Panc1 (cell line): ENCODE measurements around the gene TCAF1. TPM values are rescaled to one million over a fixed set of nuclear protein-coding genes. Genes with fewer than 3 reads are reported as not detected.

ENCODE experiments used
- ATAC-seq: fragments of 200-7000 bp; cut with Tn5 transposase; 2 replicates; pipeline ENCODE4 v1.9.1; 2020; ENCODE audit warnings: mild to moderate bottlenecking, moderate library complexity
- BruUV-seq: library from RNA; stranded (reverse); fragments of 400-500 nt; replicated peaks from 2 replicates; lab custom pipeline; 2021; lab: Mats Ljungman, UMichigan
- CTCF ChIA-PET: fragments of 300-600 bp; sonication (Branson Sonifier 250); formaldehyde crosslinking; loops from one replicate; lab custom pipeline; 2022; ENCODE audit warnings: antibody characterized with exemption; lab: Charles Lee
- POLR2A ChIA-PET: fragments of 300-600 bp; sonication (Branson Sonifier 250); formaldehyde crosslinking; loops from one replicate; lab custom pipeline; 2022; ENCODE audit warnings: antibody characterized with exemption; lab: Charles Lee
- DNase-seq: peaks from one replicate; pipeline ENCODE4 v3.0.0-alpha.2; 2010; ENCODE audit warnings: low read depth, low spot score
- H3K27ac ChIP-seq: 2 replicates; pipeline ENCODE4 v1.5.1; 2011; ENCODE audit warnings: mild to moderate bottlenecking, low read length, inconsistent platforms
- H3K27me3 ChIP-seq: fragments of 200-500 bp; sonication (Bioruptor generic); 2 replicates; pipeline ENCODE4 v1.6.0; 2014; ENCODE audit warnings: low read length, inconsistent platforms; ENCODE audit not compliant: control insufficient read depth, insufficient read depth
- H3K36me3 ChIP-seq: fragments of 200-500 bp; sonication (Bioruptor generic); 2 replicates; pipeline ENCODE4 v1.5.1; 2014; ENCODE audit warnings: inconsistent platforms, mild to moderate bottlenecking, low read length, moderate library complexity; ENCODE audit not compliant: control insufficient read depth, insufficient read depth
- H3K4me1 ChIP-seq: 2 replicates; pipeline ENCODE4 v1.5.1; 2011; ENCODE audit warnings: inconsistent platforms, mild to moderate bottlenecking, low read length, moderate library complexity; ENCODE audit not compliant: control insufficient read depth, insufficient read depth
- H3K4me3 ChIP-seq, 2 experiments: 2 replicates each; pipeline ENCODE4 v1.5.1; 2011 to 2012; ENCODE audit warnings: low read depth in 2 of 2, low read length in 2 of 2, mild to moderate bottlenecking in 2 of 2, inconsistent platforms in 1 of 2, moderate library complexity in 1 of 2
- H3K9me3 ChIP-seq: fragments of 200-500 bp; sonication (Bioruptor generic); 2 replicates; pipeline ENCODE4 v1.5.1; 2014; ENCODE audit warnings: low read depth, mild to moderate bottlenecking, inconsistent platforms, low read length, moderate library complexity; ENCODE audit not compliant: control insufficient read depth, insufficient read depth
- CTCF ChIP-seq: fragments of 450-650 bp; IDR thresholded peaks from 2 replicates; pipeline ENCODE4 v1.5.1; 2017; ENCODE audit warnings: mild to moderate bottlenecking
- POLR2AphosphoS5 ChIP-seq: IDR thresholded peaks from 2 replicates; pipeline ENCODE4 v1.6.1; 2012; ENCODE audit warnings: mild to moderate bottlenecking, low read depth, low read length, moderate library complexity
- SIN3A ChIP-seq: IDR thresholded peaks from 2 replicates; pipeline ENCODE4 v1.6.1; 2012; ENCODE audit warnings: low read depth, mild to moderate bottlenecking, low read length, moderate library complexity, borderline replicate concordance; ENCODE audit not compliant: insufficient read depth
- TCF7L2 ChIP-seq: IDR thresholded peaks from 2 replicates; pipeline ENCODE4 v1.6.1; 2011; ENCODE audit warnings: mild to moderate bottlenecking, low read depth, low read length, inconsistent platforms
- in situ Hi-C: cut with HindIII; loops from 2 replicates; pipeline ENCODE4 v1.10.0; 2016; ENCODE audit warnings: low sequenced_read_pairs, low pct_unique_long_range_greater_than_20kb
- intact Hi-C: fragments of 100-400 bp; cut with micrococcal nuclease; formaldehyde crosslinking; loops from one replicate; pipeline ENCODE4 v1.10.0; 2022; ENCODE audit not compliant: unreplicated experiment
- total RNA-seq: library from RNA; stranded (reverse); gene quantifications from one replicate; pipeline ENCODE4 v1.2.1, GENCODE V29; 2021; ENCODE audit not compliant: unreplicated experiment
- TF ChIP-seq, protein P1 (sequence below), 2 experiments: IDR thresholded peaks; 2 replicates each; pipeline ENCODE4 v1.6.1; 2011 to 2012; ENCODE audit warnings: low read depth in 2 of 2, control low read depth in 1 of 2, low read length in 1 of 2, mild to moderate bottlenecking in 1 of 2, moderate library complexity in 1 of 2; ENCODE audit not compliant: insufficient read depth in 1 of 2

The TCAF1 gene
- total RNA-seq, 1 experiment from 2014 or later: 35.2 TPM

- Histone ChIP-seq H3K4me3 (no peak overlapping the region), H3K9me3 (no peaks in the 10 kb centered on the region), H3K27ac (no peak overlapping the region), H3K36me3 (no peaks in the 10 kb centered on the region), H3K27me3 (0 out of 2 replicates have a peak, but pooled peaks cover 2% of the 10 kb centered on the region), H3K4me1 (no peaks in the 10 kb centered on the region)
- DNase-seq: no peak
- intact Hi-C loops: no loop called here
- TF ChIP-seq POLR2AphosphoS5 (no peak), TCF7L2 (no peak), CTCF (peak; percentile 23; the same call in 1 of the 2 replicates), SIN3A (no peak)
- TF ChIP-seq, protein P1, sequence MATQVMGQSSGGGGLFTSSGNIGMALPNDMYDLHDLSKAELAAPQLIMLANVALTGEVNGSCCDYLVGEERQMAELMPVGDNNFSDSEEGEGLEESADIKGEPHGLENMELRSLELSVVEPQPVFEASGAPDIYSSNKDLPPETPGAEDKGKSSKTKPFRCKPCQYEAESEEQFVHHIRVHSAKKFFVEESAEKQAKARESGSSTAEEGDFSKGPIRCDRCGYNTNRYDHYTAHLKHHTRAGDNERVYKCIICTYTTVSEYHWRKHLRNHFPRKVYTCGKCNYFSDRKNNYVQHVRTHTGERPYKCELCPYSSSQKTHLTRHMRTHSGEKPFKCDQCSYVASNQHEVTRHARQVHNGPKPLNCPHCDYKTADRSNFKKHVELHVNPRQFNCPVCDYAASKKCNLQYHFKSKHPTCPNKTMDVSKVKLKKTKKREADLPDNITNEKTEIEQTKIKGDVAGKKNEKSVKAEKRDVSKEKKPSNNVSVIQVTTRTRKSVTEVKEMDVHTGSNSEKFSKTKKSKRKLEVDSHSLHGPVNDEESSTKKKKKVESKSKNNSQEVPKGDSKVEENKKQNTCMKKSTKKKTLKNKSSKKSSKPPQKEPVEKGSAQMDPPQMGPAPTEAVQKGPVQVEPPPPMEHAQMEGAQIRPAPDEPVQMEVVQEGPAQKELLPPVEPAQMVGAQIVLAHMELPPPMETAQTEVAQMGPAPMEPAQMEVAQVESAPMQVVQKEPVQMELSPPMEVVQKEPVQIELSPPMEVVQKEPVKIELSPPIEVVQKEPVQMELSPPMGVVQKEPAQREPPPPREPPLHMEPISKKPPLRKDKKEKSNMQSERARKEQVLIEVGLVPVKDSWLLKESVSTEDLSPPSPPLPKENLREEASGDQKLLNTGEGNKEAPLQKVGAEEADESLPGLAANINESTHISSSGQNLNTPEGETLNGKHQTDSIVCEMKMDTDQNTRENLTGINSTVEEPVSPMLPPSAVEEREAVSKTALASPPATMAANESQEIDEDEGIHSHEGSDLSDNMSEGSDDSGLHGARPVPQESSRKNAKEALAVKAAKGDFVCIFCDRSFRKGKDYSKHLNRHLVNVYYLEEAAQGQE (IDR thresholded peaks at IDR 0.05; ENCODE audit: insufficient read depth in 1 of 2, low read depth in 2 of 2, low read length in 1 of 2): no peak
- BruUV-seq: no TSS peak
- no peak for ATAC-seq
- CTCF ChIA-PET: interaction anchor here (0.6 kb wide), 1 partner anchor 11 kb away, joined by 3 read pairs; no protein-coding TSS in a partner anchor
- in situ Hi-C loops: no loop called here
- POLR2A ChIA-PET: no interaction called here
Measured at GRCh38 chr7:143914938-143915652, 13.1 kb upstream of the TCAF1 start.

DNA sequence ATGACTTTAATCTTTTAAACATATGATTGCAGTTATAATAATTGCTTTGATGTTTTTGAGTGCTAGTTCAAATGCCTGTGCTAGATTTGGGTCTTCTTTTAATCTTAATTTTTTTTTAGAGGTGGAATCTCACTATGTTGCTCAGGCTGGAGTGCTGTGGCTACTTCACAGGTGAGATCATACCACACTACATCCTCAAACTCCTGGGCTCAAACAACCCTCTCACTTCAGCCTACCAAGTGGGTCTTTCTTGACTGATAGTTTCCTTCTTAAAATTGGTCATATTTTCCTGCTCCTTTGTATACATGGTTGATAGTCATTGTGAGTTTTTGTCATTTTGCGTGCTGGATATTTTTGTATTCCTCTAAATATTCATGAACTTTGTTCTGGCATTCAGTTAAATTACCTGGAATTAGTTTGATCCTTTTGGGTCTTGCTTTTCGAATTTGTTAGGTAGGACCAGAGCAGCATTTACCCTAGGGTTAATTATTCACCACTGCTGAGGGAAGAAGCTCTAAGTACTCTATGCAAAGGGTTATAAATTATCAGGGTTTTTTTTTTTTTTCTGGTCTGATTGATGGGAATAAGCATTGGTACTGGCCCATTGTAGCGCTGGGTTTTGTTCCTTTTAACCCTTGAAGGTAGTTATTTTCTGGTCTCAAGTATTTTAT, 12.1 kb upstream of the TCAF1 start:
- H3K27me3 ChIP-seq: peaks cover 2% of the 10 kb centered on the region; the same call in 1 of the 2 replicates
- no peak for DNase-seq
- in situ Hi-C loops: no loop called here
- H3K9me3 ChIP-seq: no peaks in the 10 kb centered on the region
- H3K4me1 ChIP-seq: no peaks in the 10 kb centered on the region
- BruUV-seq: no TSS peak
- ChIA-PET POLR2A (no interaction called here), CTCF (interaction anchor here (0.6 kb wide), 1 partner anchor 10 kb away, joined by 3 read pairs; no protein-coding TSS in a partner anchor)
- no peaks in the 10 kb centered on the region for H3K36me3 ChIP-seq
- H3K27ac ChIP-seq: no peak overlapping the region
- intact Hi-C loops: no loop called here
- H3K4me3 ChIP-seq: no peak overlapping the region
- TF ChIP-seq SIN3A (no peak), CTCF (no peak), TCF7L2 (no peak), POLR2AphosphoS5 (no peak)
- TF ChIP-seq, protein P1 (IDR thresholded peaks at IDR 0.05; ENCODE audit: insufficient read depth in 1 of 2, low read depth in 2 of 2, low read length in 1 of 2): no peak
- no peak for ATAC-seq
